ENCODE results near the gene IPO11.

Gene IPO11

DNA sequence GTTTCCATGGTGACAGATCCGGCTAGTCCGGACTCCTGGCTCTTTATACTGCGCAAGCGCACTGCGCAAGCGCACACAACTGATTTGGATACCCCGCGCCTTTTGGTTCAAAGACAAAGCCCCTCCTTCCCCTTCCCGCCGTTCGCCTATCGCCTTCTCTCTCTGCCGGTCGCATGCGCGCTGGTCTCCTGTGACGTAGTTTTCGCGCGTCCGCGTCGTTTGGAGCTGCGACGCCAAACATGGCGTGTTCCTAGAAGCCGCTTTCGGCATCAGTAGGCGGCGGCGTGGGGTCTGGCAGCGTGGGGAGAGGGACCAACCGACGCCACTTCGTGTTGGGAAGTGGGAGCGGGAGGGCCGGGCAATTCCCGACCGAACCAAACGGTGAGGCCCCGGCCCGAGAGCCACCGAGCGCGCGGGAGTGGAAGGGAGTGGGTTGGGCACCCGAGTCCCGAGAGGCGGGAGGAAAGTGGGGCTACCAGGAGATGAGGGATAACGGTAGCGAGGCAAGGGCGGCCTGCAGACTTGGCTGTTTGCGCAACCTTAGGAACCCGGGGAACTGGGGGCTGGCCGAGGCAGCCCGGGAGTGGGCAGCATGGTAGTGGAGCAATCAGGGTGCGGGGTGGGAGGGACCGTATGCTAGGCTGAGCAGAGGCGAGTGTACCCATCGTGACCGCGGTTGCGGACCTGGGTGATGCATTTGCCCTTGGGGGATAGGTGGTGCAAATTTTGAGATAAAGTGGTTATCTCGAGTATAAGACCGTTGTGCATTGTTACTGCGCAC is at the start of gene IPO11:
IPO11 (plus strand) TSS at position 215 of the 781 bp plus-strand sequence. CDS start 24,517 bp downstream, outside the sequence.
- peak; percentile 99 for DNase-seq

DNA sequence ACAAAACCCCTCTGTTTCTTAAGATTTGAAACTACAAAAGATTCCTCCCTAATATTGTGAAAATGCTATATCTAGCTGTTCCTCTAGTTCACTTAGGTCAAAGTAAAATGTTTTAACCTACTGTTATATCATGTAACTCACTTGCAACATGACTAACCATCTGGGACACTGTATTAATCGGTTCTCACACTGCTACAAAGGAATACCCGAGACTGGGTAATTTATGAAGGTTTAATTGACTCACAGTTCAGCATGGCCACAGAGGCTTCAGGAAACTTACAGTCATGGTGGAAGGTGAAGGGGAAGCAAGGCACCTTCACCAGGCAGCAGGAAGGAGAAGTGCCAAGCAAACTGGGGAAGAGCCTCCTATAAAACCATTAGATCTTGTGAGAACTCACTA is 43.5 kb upstream of the IPO11 start:
- no peak for DNase-seq

DNA sequence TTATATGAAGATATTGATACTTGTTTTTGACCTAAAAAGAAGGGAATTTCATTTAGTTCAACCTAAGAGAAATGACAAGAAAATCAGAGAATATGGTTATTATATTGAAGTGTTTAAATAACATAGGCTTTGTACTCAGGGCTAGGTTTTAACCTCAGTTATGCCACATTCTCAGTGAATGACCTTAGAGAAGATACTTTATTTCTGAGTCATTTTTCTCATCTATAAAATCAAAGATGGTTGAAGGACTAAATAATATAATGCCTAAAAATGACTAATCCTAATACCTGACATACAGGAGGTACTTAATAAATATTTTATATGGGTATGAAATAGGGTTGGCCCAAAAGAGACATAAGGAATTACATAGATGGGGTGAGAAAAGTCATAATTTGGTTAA is 41.2 kb upstream of the IPO11 start:
- no peak for DNase-seq

DNA sequence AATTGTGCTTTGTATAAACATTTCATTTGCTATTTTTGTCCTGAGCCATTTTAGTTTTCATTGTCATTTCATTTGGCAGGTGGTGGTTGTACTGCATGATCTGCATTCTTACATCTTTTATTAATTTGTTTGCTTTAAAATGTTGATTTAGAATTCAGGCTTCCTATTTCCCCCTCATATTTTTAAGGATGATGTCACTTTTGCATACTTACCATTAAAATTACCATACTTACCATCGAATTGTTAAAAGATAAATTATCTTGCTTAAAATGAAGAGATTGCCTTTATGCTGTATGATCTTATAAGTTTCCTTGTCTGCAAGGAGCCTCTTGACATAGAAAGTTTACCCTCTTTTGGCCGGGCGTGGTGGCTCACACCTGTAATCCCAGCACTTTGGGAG is 40.0 kb upstream of the IPO11 start:
- DNase-seq = no peak

DNA sequence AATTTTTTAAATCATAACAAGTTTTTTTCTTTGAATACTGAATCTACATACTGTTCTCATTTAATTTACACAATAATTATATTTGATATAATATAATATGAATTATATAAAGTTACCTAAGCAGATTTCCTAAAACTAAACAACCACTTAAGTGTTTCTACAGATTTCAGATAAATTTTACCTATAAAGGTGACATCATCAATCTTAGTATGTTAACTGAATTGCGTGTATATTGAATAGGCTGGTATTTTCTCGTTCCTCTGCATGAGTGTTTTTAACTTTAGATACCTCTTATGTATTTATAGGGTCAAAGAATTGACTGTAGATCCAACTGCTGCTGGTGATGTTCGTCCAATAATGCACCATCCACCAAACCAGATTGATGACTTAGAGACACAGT is 39.2 kb upstream of the IPO11 start:
- no peak for DNase-seq

DNA sequence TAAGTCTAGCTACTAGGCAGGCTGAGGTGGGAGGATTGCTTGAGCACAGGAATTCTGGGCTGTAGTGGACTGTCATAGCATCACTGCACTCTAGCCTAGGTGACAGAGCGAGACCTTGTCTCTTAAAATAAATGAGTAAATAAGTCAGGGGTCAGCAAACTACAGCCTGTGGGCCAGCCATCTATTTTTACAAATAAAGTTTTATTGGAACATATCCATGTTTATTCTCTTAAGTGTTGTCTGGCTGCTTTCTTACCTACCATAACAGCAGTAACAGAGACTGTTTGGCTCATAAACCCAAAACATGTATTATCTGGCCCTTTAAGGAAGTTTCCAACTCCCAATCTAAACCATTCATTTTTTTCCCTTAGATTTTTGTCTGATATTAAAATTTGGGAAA is 38.5 kb upstream of the IPO11 start:
- DNase-seq = no peak

DNA sequence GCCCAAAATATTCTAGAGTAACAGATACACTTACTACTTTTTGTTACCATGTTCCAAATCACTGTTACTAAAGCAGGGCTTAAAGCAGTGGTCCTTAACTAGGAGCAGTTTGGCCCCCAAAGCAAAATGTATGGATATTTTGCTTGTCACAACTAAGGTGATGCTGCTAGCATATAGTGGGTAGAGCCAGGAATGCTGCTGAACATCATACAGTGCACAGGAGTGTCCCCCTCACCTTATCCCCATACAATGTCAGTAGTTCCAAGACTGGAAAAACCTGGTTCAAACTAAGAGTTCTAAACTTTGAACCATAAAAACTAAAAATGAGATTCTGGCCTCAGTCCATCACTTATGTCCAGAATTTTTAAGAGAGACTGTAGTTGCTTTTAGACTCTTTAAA is 36.9 kb upstream of the IPO11 start:
- DNase-seq = no peak

DNA sequence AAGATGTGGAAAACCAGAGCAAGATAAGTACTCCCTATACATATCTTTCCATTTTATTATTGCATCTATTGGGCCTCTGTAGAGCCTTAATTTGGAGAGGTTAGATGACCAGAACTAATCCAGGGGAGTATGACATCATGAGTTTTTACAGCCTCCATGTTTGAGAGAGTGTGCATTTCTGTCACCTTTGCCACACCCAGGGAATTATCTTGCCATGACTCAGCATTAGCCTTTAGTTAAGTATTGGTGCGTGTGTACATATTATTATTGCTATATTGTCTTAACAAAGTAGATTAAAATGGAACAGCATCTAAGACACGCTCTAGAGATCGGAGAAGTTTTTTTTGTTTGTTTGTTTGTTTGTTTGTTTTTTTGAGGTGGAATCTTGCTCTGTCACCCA is 36.5 kb upstream of the IPO11 start:
- DNase-seq = no peak

DNA sequence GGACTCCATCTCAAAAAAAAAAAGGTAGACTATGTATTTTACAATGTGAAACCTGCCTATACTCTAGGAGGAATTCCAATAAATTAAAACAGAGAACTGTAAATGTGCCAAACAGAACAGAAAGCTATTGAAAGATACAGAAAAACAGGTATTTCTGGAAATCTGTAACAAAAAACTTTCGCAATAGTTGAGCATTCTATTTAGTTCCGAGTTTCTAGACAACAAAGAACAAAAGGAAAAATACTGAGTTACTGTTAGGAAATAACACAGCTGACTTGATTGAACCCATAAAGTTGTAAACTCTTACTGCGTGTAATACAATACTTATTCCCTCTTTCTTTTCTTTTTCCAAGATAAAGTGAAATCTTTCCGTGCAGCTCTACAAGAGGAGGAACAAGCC is 27.4 kb upstream of the IPO11 start:
- DNase-seq = no peak

- DNase-seq = no peak
Measured at GRCh38 chr5:62385816-62386400, 26.7 kb upstream of the IPO11 start.

DNA sequence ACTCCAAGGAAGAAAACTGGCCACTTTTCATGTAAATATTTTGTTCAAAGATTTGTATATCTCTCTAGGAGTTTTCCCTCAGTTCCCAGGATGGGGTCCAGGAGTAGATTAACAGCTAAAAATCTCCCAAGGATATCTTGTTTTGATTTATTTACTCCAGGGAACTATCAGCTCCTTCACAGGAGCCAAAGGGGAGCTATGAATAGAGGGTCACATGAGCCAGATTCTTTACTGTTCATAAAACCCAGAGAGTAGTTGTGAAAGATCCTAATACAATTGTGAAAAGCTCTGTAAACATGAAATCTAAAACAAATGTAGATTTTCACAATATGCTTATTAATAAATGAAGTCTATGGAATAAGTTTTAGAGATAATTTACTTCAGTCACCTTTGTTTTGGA is 25.7 kb upstream of the IPO11 start:
- DNase-seq = no peak

GRCh38 chr5:62395210-62395950 is 17.2 kb upstream of the IPO11 start:
- DNase-seq = no peak

DNA sequence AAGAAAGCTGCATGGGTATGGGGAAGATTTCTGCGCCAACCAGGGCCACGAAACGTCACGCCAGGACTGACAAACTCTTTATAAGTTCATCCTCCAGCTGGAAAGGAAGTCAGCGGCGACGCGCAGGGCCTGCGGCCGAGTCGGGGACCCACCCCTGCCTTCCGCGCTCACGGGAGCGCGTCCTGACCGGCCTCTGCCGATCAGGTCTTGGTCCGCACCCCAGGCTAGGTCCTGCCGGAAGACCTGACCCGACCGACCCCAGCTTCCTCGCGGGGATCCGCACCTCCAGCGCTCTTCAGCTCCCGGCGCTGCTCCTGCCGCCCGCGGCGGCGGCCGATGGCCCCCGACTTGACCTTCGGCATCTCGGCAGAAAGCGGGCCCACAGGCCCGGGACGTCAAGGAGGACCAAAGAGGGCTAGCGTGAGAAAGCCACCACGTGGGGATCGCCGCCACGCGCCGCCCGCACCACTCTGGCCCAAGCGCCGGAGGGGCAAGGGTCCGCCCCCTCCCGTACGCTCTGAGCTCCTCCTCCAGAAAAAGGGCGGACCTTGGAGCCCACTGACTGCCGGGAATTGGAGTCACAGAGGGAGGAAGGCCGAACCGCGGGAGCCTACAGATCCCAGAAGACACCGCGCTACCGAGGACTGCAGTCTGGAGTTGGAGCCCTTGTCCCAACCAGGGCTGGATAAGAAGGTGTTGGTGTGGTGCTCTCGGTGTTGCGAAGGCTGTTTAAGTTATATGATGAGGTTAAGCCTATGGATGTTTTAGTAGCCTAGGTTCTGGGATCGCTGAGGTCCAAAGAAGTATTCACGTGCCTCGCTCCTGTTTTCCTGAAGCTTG is 8.9 kb upstream of the IPO11 start, which contains the start of gene DIMT1:
DIMT1 (minus strand) TSS at position 495 of the 840 bp plus-strand sequence; CDS start at position 362, 133 bp downstream.
- DNase-seq = peak; percentile 95

DNA sequence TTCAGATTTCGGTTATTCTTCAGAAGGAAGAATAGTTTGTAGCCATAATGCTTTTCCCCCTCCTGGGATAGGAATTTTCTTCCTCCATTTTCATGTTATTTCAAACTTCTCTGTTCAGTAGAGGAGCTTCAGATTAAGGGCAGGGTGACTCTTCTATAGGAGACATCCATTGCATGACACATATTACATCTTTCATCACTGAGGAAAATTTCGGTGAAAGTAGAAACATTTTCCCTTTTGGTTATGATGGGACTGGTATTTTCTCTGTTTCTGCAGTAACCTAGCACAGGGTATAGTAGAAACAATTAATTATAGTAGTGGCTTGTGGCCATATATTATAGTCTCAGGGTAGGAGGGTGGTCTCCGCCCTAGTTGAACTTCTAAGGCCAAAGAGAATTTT is 1.1 kb downstream of the IPO11 start:
- no peak for DNase-seq

GRCh38 chr5:62418462-62419076 is 6.0 kb downstream of the IPO11 start:
- no peak for DNase-seq

- DNase-seq = no peak
Measured at GRCh38 chr5:62419609-62420008, 7.0 kb downstream of the IPO11 start.

DNA sequence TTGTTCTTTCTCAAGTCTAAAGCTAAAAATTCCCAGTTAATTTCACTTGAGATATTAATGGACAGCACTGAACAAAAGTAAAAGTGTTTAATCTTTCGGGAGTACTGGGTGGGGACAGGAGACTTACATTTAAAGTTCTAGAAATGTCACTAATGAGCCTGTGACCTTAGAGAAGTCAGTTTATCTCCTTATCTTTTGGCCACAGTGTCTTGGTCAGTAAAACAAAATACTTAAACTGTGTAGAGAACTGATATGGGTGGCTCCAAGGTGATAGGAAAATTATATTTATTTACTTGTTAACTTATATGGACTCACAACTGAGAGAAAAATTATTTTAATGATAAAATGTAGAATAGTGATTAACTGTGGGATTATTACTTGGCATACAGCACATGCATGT is 8.9 kb downstream of the IPO11 start:
- no peak for DNase-seq

GRCh38 chr5:62424763-62425162 is 12.2 kb downstream of the IPO11 start:
- DNase-seq = no peak

DNA sequence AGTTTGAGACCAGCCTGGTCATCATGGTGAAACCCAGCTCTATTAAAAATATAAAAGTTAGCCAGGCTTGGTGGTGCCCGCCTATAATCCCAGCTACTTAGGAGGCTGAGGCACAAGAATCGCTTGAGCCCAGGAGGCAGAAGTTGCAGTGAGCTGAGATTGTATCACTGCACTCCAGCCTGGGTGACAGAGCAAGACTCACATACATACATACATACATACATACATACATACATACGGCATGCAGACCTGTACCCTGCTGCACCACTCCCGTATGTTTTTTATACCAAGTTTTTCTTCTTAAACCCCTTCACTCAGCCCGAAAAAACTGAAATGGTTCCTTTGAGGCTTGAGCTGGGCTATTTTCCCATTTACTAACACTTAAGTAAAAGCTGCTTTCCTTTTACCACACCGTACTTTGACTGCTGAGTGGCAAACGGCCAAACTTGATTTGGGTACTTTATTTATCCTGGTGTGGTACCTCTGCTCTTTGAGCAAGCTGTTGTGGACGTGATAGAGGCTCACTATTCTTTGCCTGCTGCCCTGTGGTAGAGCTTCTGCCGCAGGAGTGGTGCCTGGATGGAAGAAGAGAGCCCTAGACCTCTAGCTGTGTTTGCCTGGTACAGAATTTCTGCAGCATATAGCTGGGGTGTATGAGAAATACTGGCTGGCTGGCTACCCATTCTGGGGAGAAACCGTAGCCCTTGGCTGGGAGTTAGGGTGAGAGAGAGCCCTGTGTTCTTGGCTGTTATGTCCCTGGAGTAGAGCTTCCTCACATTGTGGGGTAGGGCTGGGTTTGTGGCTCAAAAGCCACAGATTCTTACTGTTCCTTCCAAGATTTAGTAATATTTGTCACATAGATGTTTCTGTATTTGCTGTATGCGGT is 19.4 kb downstream of the IPO11 start:
- no peak for DNase-seq

- DNase-seq = no peak
Measured at GRCh38 chr5:62432621-62433064, 20.1 kb downstream of the IPO11 start.

- no peak for DNase-seq
Measured at GRCh38 chr5:62448528-62448927, 36.0 kb downstream of the IPO11 start.

Data from NCI-H748 treated with DMSO at 0.1 percent for 48 hours (cell line).